Measurements from ENCODE around the gene RAE1.

RAE1 gene

GRCh38 chr20:57378646-57379262 is 27.7 kb downstream of the RAE1 start:
- no peak overlapping the region for H2BK5ac ChIP-seq (ENCODE audit: low read length)
- H3K27ac ChIP-seq (ENCODE audit: low read depth, low read length): no peak overlapping the region
- H3K4ac ChIP-seq (ENCODE audit: low read depth, low read length): no peak overlapping the region
- no peaks in the 10 kb centered on the region for H3K79me1 ChIP-seq (ENCODE audit: low read length)
- H2AK5ac ChIP-seq (ENCODE audit: low read length): no peak overlapping the region
- H3K36me3 ChIP-seq (ENCODE audit: control insufficient read depth, insufficient read depth, low read length): peaks cover 20% of the 10 kb centered on the region
- no peak overlapping the region for H2BK15ac ChIP-seq (replicated peaks; ENCODE audit: low read depth)
- no peaks in the 10 kb centered on the region for H3K27me3 ChIP-seq (ENCODE audit: insufficient read depth, low read length, poor library complexity)
- no peak overlapping the region for H3K4me2 ChIP-seq (ENCODE audit: low read length)
- no peak overlapping the region for H3K18ac ChIP-seq (ENCODE audit: low read length)
- H3K79me2 ChIP-seq (ENCODE audit: control insufficient read depth, insufficient read depth, low read length): no peaks in the 10 kb centered on the region
- H3K23ac ChIP-seq (ENCODE audit: low read length): no peak overlapping the region
- H2BK120ac ChIP-seq (ENCODE audit: low read depth, low read length): no peak overlapping the region
- no peak overlapping the region for H3K4me3 ChIP-seq (ENCODE audit: low read length)
- no peak overlapping the region for H4K5ac ChIP-seq (ENCODE audit: low read length)
- no peak overlapping the region for H3K9ac ChIP-seq (ENCODE audit: low read length)
- no CpG with 5 or more reads among the region's 4 CpGs for WGBS (ENCODE audit: extremely low coverage, insufficient coverage, low lambda C conversion rate)
- H3K4me1 ChIP-seq (ENCODE audit: control insufficient read depth, low read depth, low read length): no peaks in the 10 kb centered on the region
- DNase-seq: no peak
- H4K8ac ChIP-seq (ENCODE audit: low read depth, low read length): no peak overlapping the region
- no peak overlapping the region for H3K56ac ChIP-seq (ENCODE audit: low read length)

- H3K4me2 ChIP-seq (ENCODE audit: low read length): no peak overlapping the region
- H3K4ac ChIP-seq (ENCODE audit: low read depth, low read length): no peak overlapping the region
- H2BK15ac ChIP-seq (replicated peaks; ENCODE audit: low read depth): no peak overlapping the region
- no peak overlapping the region for H4K5ac ChIP-seq (ENCODE audit: low read length)
- no peaks in the 10 kb centered on the region for H3K79me2 ChIP-seq (ENCODE audit: control insufficient read depth, insufficient read depth, low read length)
- no peak overlapping the region for H3K18ac ChIP-seq (ENCODE audit: low read length)
- H3K56ac ChIP-seq (ENCODE audit: low read length): no peak overlapping the region
- no peak overlapping the region for H2AK5ac ChIP-seq (ENCODE audit: low read length)
- H3K4me1 ChIP-seq (ENCODE audit: control insufficient read depth, low read depth, low read length): no peaks in the 10 kb centered on the region
- H3K4me3 ChIP-seq (ENCODE audit: low read length): no peak overlapping the region
- H3K27ac ChIP-seq (ENCODE audit: low read depth, low read length): no peak overlapping the region
- no peak for DNase-seq
- WGBS (ENCODE audit: extremely low coverage, insufficient coverage, low lambda C conversion rate): no CpG with 5 or more reads among the region's 5 CpGs
- peaks cover 18% of the 10 kb centered on the region for H3K36me3 ChIP-seq (ENCODE audit: control insufficient read depth, insufficient read depth, low read length)
- H2BK120ac ChIP-seq (ENCODE audit: low read depth, low read length): no peak overlapping the region
- H3K23ac ChIP-seq (ENCODE audit: low read length): no peak overlapping the region
- H3K9ac ChIP-seq (ENCODE audit: low read length): no peak overlapping the region
- H3K79me1 ChIP-seq (ENCODE audit: low read length): no peaks in the 10 kb centered on the region
- no peaks in the 10 kb centered on the region for H3K27me3 ChIP-seq (ENCODE audit: insufficient read depth, low read length, poor library complexity)
- no peak overlapping the region for H4K8ac ChIP-seq (ENCODE audit: low read depth, low read length)
- no peak overlapping the region for H2BK5ac ChIP-seq (ENCODE audit: low read length)
Observed at GRCh38 chr20:57379263-57379647, 28.2 kb downstream of the RAE1 start.

- Histone ChIP-seq H4K8ac (ENCODE audit: low read depth, low read length) (no peak overlapping the region), H3K18ac (ENCODE audit: low read length) (no peak overlapping the region), H3K79me2 (ENCODE audit: control insufficient read depth, insufficient read depth, low read length) (no peaks in the 10 kb centered on the region), H3K9ac (ENCODE audit: low read length) (no peak overlapping the region), H3K4me1 (ENCODE audit: control insufficient read depth, low read depth, low read length) (no peaks in the 10 kb centered on the region), H3K23ac (ENCODE audit: low read length) (no peak overlapping the region), H3K56ac (ENCODE audit: low read length) (no peak overlapping the region), H2BK120ac (ENCODE audit: low read depth, low read length) (no peak overlapping the region), H2BK15ac (replicated peaks; ENCODE audit: low read depth) (no peak overlapping the region), H4K5ac (ENCODE audit: low read length) (no peak overlapping the region), H3K79me1 (ENCODE audit: low read length) (no peaks in the 10 kb centered on the region), H3K4me3 (ENCODE audit: low read length) (no peak overlapping the region), H3K4me2 (ENCODE audit: low read length) (no peak overlapping the region), H2AK5ac (ENCODE audit: low read length) (no peak overlapping the region), H3K27me3 (ENCODE audit: insufficient read depth, low read length, poor library complexity) (no peaks in the 10 kb centered on the region), H3K4ac (ENCODE audit: low read depth, low read length) (no peak overlapping the region), H3K36me3 (ENCODE audit: control insufficient read depth, insufficient read depth, low read length) (peaks cover 11% of the 10 kb centered on the region), H3K27ac (ENCODE audit: low read depth, low read length) (no peak overlapping the region), H2BK5ac (ENCODE audit: low read length) (no peak overlapping the region)
- no peak for DNase-seq
- no CpG with 5 or more reads among the region's 10 CpGs for WGBS (ENCODE audit: extremely low coverage, insufficient coverage, low lambda C conversion rate)
Observed at GRCh38 chr20:57380081-57380750, 29.2 kb downstream of the RAE1 start.

- Histone ChIP-seq H2BK15ac (replicated peaks; ENCODE audit: low read depth) (no peak overlapping the region), H3K4me2 (ENCODE audit: low read length) (no peak overlapping the region), H3K36me3 (ENCODE audit: control insufficient read depth, insufficient read depth, low read length) (peaks cover 5% of the 10 kb centered on the region), H2AK5ac (ENCODE audit: low read length) (no peak overlapping the region), H3K79me2 (ENCODE audit: control insufficient read depth, insufficient read depth, low read length) (no peaks in the 10 kb centered on the region), H3K4me1 (ENCODE audit: control insufficient read depth, low read depth, low read length) (no peaks in the 10 kb centered on the region), H3K4ac (ENCODE audit: low read depth, low read length) (no peak overlapping the region), H4K8ac (ENCODE audit: low read depth, low read length) (no peak overlapping the region), H3K18ac (ENCODE audit: low read length) (no peak overlapping the region), H3K27me3 (ENCODE audit: insufficient read depth, low read length, poor library complexity) (no peaks in the 10 kb centered on the region), H3K27ac (ENCODE audit: low read depth, low read length) (no peak overlapping the region), H2BK120ac (ENCODE audit: low read depth, low read length) (no peak overlapping the region), H3K56ac (ENCODE audit: low read length) (no peak overlapping the region), H3K9ac (ENCODE audit: low read length) (no peak overlapping the region), H3K79me1 (ENCODE audit: low read length) (no peaks in the 10 kb centered on the region), H4K5ac (ENCODE audit: low read length) (no peak overlapping the region), H2BK5ac (ENCODE audit: low read length) (no peak overlapping the region), H3K23ac (ENCODE audit: low read length) (no peak overlapping the region), H3K4me3 (ENCODE audit: low read length) (no peak overlapping the region)
- WGBS (ENCODE audit: extremely low coverage, insufficient coverage, low lambda C conversion rate): no CpG with 5 or more reads among the region's 20 CpGs
- DNase-seq: peak; percentile 78
Observed at GRCh38 chr20:57381596-57382503, 30.8 kb downstream of the RAE1 start.

GRCh38 chr20:57382516-57382915 is 31.5 kb downstream of the RAE1 start:
- no peaks in the 10 kb centered on the region for H3K27me3 ChIP-seq (ENCODE audit: insufficient read depth, low read length, poor library complexity)
- no peak overlapping the region for H3K27ac ChIP-seq (ENCODE audit: low read depth, low read length)
- DNase-seq: no peak
- no peak overlapping the region for H3K4me2 ChIP-seq (ENCODE audit: low read length)
- no peak overlapping the region for H2BK120ac ChIP-seq (ENCODE audit: low read depth, low read length)
- WGBS (ENCODE audit: extremely low coverage, insufficient coverage, low lambda C conversion rate): no CpG with 5 or more reads among the region's 5 CpGs
- no peak overlapping the region for H2BK15ac ChIP-seq (replicated peaks; ENCODE audit: low read depth)
- H2AK5ac ChIP-seq (ENCODE audit: low read length): no peak overlapping the region
- H4K8ac ChIP-seq (ENCODE audit: low read depth, low read length): no peak overlapping the region
- H4K5ac ChIP-seq (ENCODE audit: low read length): no peak overlapping the region
- H3K36me3 ChIP-seq (ENCODE audit: control insufficient read depth, insufficient read depth, low read length): peaks cover 3% of the 10 kb centered on the region
- no peaks in the 10 kb centered on the region for H3K79me2 ChIP-seq (ENCODE audit: control insufficient read depth, insufficient read depth, low read length)
- H3K4me3 ChIP-seq (ENCODE audit: low read length): no peak overlapping the region
- H3K56ac ChIP-seq (ENCODE audit: low read length): no peak overlapping the region
- no peak overlapping the region for H3K18ac ChIP-seq (ENCODE audit: low read length)
- no peaks in the 10 kb centered on the region for H3K79me1 ChIP-seq (ENCODE audit: low read length)
- H3K4me1 ChIP-seq (ENCODE audit: control insufficient read depth, low read depth, low read length): no peaks in the 10 kb centered on the region
- no peak overlapping the region for H3K4ac ChIP-seq (ENCODE audit: low read depth, low read length)
- no peak overlapping the region for H2BK5ac ChIP-seq (ENCODE audit: low read length)
- no peak overlapping the region for H3K9ac ChIP-seq (ENCODE audit: low read length)
- no peak overlapping the region for H3K23ac ChIP-seq (ENCODE audit: low read length)
